HG02870 (cell line): ENCODE data around the gene DTX1.

Experiments used
- ATAC-seq: cut with Tn5 transposase; IDR thresholded peaks from one replicate; pipeline ENCODE4 v1.9.1; 2021; ENCODE audit warnings: mild to moderate bottlenecking, moderate library complexity; ENCODE audit not compliant: unreplicated experiment

The DTX1 gene

GRCh38 chr12:113092607-113093408 is 36.3 kb downstream of the DTX1 start:
- ATAC-seq, result no peak

- ATAC-seq, result no peak
These were observed 37.0 kb downstream of the DTX1 start for GRCh38 chr12:113093409-113094101.

- no peak for ATAC-seq
These were observed 38.2 kb downstream of the DTX1 start for GRCh38 chr12:113094738-113095137.

- ATAC-seq, result no peak
These were observed 38.9 kb downstream of the DTX1 start for GRCh38 chr12:113095405-113095804.

GRCh38 chr12:113096675-113097461 is 40.3 kb downstream of the DTX1 start:
- no peak for ATAC-seq

GRCh38 chr12:113097716-113098440 is 41.3 kb downstream of the DTX1 start:
- no peak for ATAC-seq

GRCh38 chr12:113098441-113099028 is 42.0 kb downstream of the DTX1 start:
- no peak for ATAC-seq

GRCh38 chr12:113099364-113099763 is 42.8 kb downstream of the DTX1 start:
- no peak for ATAC-seq

GRCh38 chr12:113099764-113100163 is 43.2 kb downstream of the DTX1 start:
- ATAC-seq, result no peak

- no peak for ATAC-seq
These were observed 45.2 kb downstream of the DTX1 start for GRCh38 chr12:113101751-113102150.

GRCh38 chr12:113102811-113103210 is 46.3 kb downstream of the DTX1 start:
- no peak for ATAC-seq

GRCh38 chr12:113103756-113104450 is 47.4 kb downstream of the DTX1 start:
- ATAC-seq, result no peak

- ATAC-seq, result no peak
These were observed 48.5 kb downstream of the DTX1 start for GRCh38 chr12:113104953-113105510.

GRCh38 chr12:113105606-113106271 is 49.2 kb downstream of the DTX1 start:
- ATAC-seq, result no peak

GRCh38 chr12:113106361-113106760 is 49.8 kb downstream of the DTX1 start:
- no peak for ATAC-seq

- ATAC-seq, result no peak
These were observed 51.8 kb downstream of the DTX1 start for GRCh38 chr12:113108308-113108707.

GRCh38 chr12:113109360-113109759 is 52.8 kb downstream of the DTX1 start:
- ATAC-seq, result no peak

- ATAC-seq, result no peak
These were observed 53.5 kb downstream of the DTX1 start for GRCh38 chr12:113109872-113110599.
